A673 (cell line): ENCODE results near the gene ZMYND11.

Experiments
- EZH2 ChIP-seq: fragments of 200-600 bp; sonication (generic); IDR thresholded peaks from 2 replicates; pipeline ENCODE4 v1.6.1; 2017; ENCODE audit warnings: borderline replicate concordance, low read depth, mild to moderate bottlenecking, mixed read lengths, antibody characterized with exemption, low read length; ENCODE audit not compliant: poor library complexity, severe bottlenecking
- TF ChIP-seq, protein P1 (sequence below): fragments of 300-800, 200-600 bp; sonication (generic); conservative IDR thresholded peaks from 2 replicates; pipeline ENCODE4 v1.5.1; 2017; ENCODE audit warnings: low read depth, mild to moderate bottlenecking, antibody characterized with exemption, low read length, moderate library complexity, mixed read lengths

DNA sequence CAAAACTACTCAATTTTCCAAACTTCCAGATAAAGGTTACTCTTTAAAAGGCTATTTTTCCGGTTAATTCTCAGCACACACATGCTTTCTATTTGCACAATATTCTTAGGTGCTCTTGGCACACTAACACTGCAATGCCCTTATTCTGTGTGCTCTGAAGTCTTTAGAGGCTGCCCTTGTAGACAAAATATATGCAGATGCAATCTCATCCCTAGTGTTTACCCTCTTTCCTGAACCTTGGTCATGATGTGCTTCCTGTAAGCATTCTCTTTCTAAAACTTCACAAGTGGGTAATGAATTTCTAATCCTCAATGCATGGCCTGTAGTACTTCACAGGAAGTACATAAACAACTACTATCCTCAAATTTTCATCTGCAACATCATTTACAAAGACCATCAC is 45.1 kb upstream of the ZMYND11 start:
- TF ChIP-seq, protein P1, sequence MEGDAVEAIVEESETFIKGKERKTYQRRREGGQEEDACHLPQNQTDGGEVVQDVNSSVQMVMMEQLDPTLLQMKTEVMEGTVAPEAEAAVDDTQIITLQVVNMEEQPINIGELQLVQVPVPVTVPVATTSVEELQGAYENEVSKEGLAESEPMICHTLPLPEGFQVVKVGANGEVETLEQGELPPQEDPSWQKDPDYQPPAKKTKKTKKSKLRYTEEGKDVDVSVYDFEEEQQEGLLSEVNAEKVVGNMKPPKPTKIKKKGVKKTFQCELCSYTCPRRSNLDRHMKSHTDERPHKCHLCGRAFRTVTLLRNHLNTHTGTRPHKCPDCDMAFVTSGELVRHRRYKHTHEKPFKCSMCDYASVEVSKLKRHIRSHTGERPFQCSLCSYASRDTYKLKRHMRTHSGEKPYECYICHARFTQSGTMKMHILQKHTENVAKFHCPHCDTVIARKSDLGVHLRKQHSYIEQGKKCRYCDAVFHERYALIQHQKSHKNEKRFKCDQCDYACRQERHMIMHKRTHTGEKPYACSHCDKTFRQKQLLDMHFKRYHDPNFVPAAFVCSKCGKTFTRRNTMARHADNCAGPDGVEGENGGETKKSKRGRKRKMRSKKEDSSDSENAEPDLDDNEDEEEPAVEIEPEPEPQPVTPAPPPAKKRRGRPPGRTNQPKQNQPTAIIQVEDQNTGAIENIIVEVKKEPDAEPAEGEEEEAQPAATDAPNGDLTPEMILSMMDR: no peak
- TF ChIP-seq EZH2: no peak
